ENCODE results near the gene MGAT4B.

MGAT4B gene

GRCh38 chr5:179749857-179750508 lies 56.7 kb downstream of the MGAT4B start:
- Histone ChIP-seq H3K4me1 (ENCODE audit: insufficient read depth, low read length) (peaks cover 7% of the 10 kb centered on the region), H3K27ac (ENCODE audit: low read depth, low read length) (peak overlapping the region; percentile 20; the same call in 1 of the 2 replicates), H3K9me3 (ENCODE audit: insufficient read depth, low read depth, low read length) (no peaks in the 10 kb centered on the region), H3K27me3 (ENCODE audit: insufficient read depth, low read length) (no peaks in the 10 kb centered on the region), H3K36me3 (ENCODE audit: insufficient read depth, low read length) (peaks cover 3% of the 10 kb centered on the region; the same call in 1 of the 2 replicates), H3K9ac (ENCODE audit: low read depth, low read length) (no peak overlapping the region), H3K4me3 (ENCODE audit: low read length) (no peak overlapping the region)
- WGBS: 88% methylated on average over 8 of the region's 8 CpGs

GRCh38 chr5:179747811-179748210 lies 58.9 kb downstream of the MGAT4B start:
- Histone ChIP-seq H3K27me3 (ENCODE audit: insufficient read depth, low read length) (no peaks in the 10 kb centered on the region), H3K4me3 (ENCODE audit: low read length) (no peak overlapping the region), H3K9me3 (ENCODE audit: insufficient read depth, low read depth, low read length) (no peaks in the 10 kb centered on the region), H3K9ac (ENCODE audit: low read depth, low read length) (no peak overlapping the region), H3K27ac (ENCODE audit: low read depth, low read length) (no peak overlapping the region), H3K36me3 (ENCODE audit: insufficient read depth, low read length) (peaks cover 3% of the 10 kb centered on the region; the same call in 1 of the 2 replicates), H3K4me1 (ENCODE audit: insufficient read depth, low read length) (no peaks in the 10 kb centered on the region)
- WGBS: 95% methylated on average over 2 of the region's 3 CpGs
